ENCODE data around the gene LBP.
"Not testable (repeated sequence)": the region's sequence is repeated elsewhere in the genome, so short reads cannot be mapped to it uniquely, and the experiment has no call there.

The LBP gene

DNA sequence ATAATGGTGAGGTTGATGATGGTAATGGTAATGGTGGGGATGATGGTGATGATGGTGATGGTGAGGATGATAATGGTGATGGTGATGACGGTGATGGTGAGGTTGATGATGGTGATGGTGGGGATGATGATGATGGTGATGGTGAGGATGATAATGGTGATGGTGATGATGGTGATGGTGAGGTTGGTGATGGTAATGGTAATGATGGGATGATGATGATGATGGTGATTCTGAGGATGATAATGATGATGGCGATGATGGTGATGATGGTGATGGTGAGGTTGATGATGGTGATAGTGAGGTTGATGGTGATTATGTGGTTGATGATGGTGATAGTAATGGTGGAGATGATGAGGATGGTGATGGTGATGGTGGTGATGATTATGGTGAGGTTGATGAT lies 32.6 kb upstream of the LBP start:
- no peak overlapping the region for H3K4me3 ChIP-seq (ENCODE audit: low read depth, low read length)
- TF ChIP-seq MYC (IDR thresholded peaks at IDR 0.05; ENCODE audit: low read depth, low read length), result no peak
- TF ChIP-seq, protein P1, sequence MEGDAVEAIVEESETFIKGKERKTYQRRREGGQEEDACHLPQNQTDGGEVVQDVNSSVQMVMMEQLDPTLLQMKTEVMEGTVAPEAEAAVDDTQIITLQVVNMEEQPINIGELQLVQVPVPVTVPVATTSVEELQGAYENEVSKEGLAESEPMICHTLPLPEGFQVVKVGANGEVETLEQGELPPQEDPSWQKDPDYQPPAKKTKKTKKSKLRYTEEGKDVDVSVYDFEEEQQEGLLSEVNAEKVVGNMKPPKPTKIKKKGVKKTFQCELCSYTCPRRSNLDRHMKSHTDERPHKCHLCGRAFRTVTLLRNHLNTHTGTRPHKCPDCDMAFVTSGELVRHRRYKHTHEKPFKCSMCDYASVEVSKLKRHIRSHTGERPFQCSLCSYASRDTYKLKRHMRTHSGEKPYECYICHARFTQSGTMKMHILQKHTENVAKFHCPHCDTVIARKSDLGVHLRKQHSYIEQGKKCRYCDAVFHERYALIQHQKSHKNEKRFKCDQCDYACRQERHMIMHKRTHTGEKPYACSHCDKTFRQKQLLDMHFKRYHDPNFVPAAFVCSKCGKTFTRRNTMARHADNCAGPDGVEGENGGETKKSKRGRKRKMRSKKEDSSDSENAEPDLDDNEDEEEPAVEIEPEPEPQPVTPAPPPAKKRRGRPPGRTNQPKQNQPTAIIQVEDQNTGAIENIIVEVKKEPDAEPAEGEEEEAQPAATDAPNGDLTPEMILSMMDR (IDR thresholded peaks at IDR 0.05; ENCODE audit: low read depth, low read length), result no peak
- no peak for TF ChIP-seq MAX (IDR thresholded peaks at IDR 0.05; ENCODE audit: low read depth, low read length)
- no peak for TF ChIP-seq POLR2A (IDR thresholded peaks at IDR 0.05; ENCODE audit: extremely low read depth, insufficient read length)
- DNase-seq (ENCODE audit: low read depth), result no peak

DNA sequence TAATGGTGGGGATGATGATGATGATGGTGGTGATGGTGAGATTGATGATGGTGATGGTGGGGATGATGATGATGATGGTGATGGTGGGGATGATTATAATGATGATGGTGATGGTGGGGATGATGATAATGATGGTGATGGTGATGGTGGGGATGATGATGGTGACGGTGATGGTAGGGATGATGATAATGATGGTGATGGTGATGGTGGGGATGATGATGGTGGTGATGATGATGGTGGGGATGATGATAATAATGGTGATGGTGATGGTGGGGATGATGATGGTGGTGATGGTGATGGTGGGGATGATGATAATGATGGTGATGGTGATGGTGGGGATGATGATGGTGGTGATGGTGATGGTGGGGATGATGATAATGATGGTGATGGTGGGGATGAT lies 31.9 kb upstream of the LBP start:
- H3K4me3 ChIP-seq (ENCODE audit: low read depth, low read length); DNase-seq (ENCODE audit: low read depth): not testable (repeated sequence)

DNA sequence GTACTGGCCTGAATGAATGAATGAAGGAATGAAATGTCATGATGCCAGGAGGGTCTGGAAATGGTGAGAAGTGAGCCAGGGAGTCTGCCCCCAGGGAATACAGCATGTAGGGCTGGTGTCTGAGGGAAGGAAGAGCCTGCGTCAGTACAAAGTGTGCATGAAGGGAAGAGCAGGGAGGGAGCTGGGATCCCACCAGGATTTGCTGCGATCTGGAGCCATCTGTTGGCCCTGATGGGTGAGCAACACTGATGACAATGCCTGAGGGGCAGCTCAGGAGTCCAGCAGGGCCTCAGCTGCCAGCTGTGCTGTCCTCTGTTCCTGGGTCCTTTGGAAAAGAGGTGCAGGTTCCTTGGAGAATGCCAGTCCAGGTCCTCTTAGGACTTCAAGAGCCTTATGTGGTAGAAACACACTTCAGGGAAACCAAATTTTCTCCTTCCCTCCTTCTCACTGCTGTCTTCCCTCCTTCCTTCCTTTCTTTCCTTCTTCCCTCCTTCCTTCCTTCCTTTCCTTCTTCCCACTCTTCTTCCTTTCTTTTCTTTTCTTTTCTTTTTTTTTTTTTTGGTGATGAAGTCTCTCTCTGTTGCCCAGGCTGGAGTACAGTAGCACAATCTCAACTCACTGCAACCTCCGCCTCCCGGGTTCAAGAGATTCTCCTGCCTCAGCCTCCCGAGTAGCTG lies 30.9 kb upstream of the LBP start:
- H3K4me3 ChIP-seq (ENCODE audit: low read depth, low read length), result no peak overlapping the region
- TF ChIP-seq MYC (IDR thresholded peaks at IDR 0.05; ENCODE audit: low read depth, low read length), result no peak
- TF ChIP-seq, protein P1 (IDR thresholded peaks at IDR 0.05; ENCODE audit: low read depth, low read length), result peak; percentile 13
- DNase-seq (ENCODE audit: low read depth), result peak; percentile 49

DNA sequence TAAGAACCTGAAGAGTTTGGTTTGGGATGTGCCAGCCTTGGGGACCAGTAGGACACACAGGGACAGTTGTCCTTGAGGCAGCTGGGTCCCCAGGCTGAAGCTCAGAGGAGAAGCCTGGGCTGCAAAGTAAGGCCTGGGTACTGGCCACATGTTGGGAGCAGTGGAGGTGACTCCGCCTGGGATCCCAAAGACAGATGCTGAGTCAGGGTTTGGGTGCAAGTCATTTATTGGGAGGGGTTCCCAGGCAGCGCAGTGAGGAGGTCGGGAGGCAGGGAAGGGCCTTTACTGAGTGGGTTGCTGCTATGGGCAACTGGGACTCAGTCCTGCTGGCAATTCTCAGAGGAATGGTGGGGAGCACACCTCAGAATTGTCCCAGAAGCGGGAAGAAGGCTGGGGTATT lies 29.9 kb upstream of the LBP start:
- TF ChIP-seq POLR2A (IDR thresholded peaks at IDR 0.05; ENCODE audit: extremely low read depth, insufficient read length) (no peak), MYC (IDR thresholded peaks at IDR 0.05; ENCODE audit: low read depth, low read length) (no peak)
- TF ChIP-seq, protein P1 (IDR thresholded peaks at IDR 0.05; ENCODE audit: low read depth, low read length), result no peak
- DNase-seq (ENCODE audit: low read depth), result no peak
- no peak overlapping the region for H3K4me3 ChIP-seq (ENCODE audit: low read depth, low read length)

DNA sequence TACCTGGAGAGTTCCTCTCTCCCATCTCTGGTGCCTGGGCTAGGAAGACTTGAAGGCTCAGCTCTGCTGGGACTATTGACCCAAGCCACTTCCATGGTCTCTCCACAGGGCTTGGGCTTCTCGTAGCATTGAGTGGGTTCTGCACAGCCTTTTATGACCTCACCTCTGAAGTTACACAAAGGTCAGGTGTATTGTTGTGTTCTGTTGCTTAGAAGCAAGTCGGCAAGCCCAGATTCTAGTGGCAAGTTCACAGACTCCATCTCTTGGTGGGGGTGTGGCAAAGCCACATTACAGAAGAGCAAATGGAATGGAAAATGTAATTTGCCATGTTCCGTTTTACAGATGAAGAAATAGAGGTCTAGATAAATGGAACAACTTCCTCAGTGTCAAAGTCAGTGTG lies 28.9 kb upstream of the LBP start:
- TF ChIP-seq MAX (IDR thresholded peaks at IDR 0.05; ENCODE audit: low read depth, low read length) (no peak), POLR2A (IDR thresholded peaks at IDR 0.05; ENCODE audit: extremely low read depth, insufficient read length) (no peak), MYC (IDR thresholded peaks at IDR 0.05; ENCODE audit: low read depth, low read length) (no peak)
- TF ChIP-seq, protein P1 (IDR thresholded peaks at IDR 0.05; ENCODE audit: low read depth, low read length), result no peak

DNA sequence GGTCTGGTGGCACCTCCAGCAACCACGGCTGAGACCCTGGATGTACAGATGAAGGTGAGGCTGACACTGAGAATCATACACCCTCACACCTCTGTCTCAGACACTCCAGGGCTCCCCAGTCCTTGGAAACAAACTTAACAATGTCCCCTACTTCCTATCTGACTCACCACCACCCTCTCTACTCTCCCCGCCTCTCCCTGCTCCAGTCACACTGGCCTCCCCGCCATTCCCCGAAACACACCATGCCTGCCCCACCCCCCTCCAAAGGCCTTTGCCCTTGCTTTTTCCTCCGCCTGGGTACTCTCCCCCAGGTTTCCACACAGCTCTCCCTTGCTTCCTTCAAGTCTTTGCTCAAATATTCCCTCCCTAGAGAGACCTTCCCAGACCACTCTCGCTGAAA lies 26.1 kb upstream of the LBP start:
- TF ChIP-seq, protein P1 (IDR thresholded peaks at IDR 0.05; ENCODE audit: low read depth, low read length), result no peak
- TF ChIP-seq MYC (IDR thresholded peaks at IDR 0.05; ENCODE audit: low read depth, low read length), result no peak
- TF ChIP-seq POLR2A (IDR thresholded peaks at IDR 0.05; ENCODE audit: extremely low read depth, insufficient read length), result no peak
- no peak for TF ChIP-seq MAX (IDR thresholded peaks at IDR 0.05; ENCODE audit: low read depth, low read length)
- no peak overlapping the region for H3K4me3 ChIP-seq (ENCODE audit: low read depth, low read length)
- DNase-seq (ENCODE audit: low read depth), result no peak

More for the DNA sequence above, 28.9 kb upstream of the LBP start:
- H3K4me3 ChIP-seq (ENCODE audit: low read depth, low read length), result no peak overlapping the region
- no peak for DNase-seq (ENCODE audit: low read depth)
